H9 (cell line): Measurements from ENCODE around the gene NCR1. TPM values are rescaled to one million over a fixed set of nuclear protein-coding genes. Genes with fewer than 3 reads are reported as not detected.

ENCODE experiments used
- DNase-seq: peaks from one replicate; pipeline ENCODE4 v3.0.0-alpha.2; 2017
- H2AFZ ChIP-seq: one replicate; pipeline ENCODE4 v1.6.1; 2013; ENCODE audit warnings: mild to moderate bottlenecking, low read length, control low read depth, moderate library complexity
- H2AK5ac ChIP-seq: 2 replicates; pipeline ENCODE4 v1.6.1; 2013; ENCODE audit warnings: low read length, control low read depth, mixed read lengths; ENCODE audit not compliant: insufficient read length
- H2BK120ac ChIP-seq: one replicate; pipeline ENCODE4 v1.6.1; 2013; ENCODE audit warnings: low read depth, mild to moderate bottlenecking, low read length, control low read depth, inconsistent platforms; ENCODE audit not compliant: poor library complexity, severe bottlenecking
- H2BK12ac ChIP-seq: 2 replicates; pipeline ENCODE4 v1.6.1; 2013; ENCODE audit warnings: low read length, control low read depth, mixed read lengths, low read depth; ENCODE audit not compliant: insufficient read length
- H2BK15ac ChIP-seq: 2 replicates; pipeline ENCODE4 v1.6.1; 2013; ENCODE audit warnings: low read depth, low read length, control low read depth
- H2BK20ac ChIP-seq: one replicate; pipeline ENCODE4 v1.6.1; 2013; ENCODE audit warnings: low read depth, mild to moderate bottlenecking, low read length, control low read depth, inconsistent platforms; ENCODE audit not compliant: poor library complexity, severe bottlenecking
- H2BK5ac ChIP-seq: 2 replicates; pipeline ENCODE4 v1.6.1; 2013; ENCODE audit warnings: low read length, control low read depth, mixed read lengths; ENCODE audit not compliant: insufficient read length
- H3K14ac ChIP-seq: 2 replicates; pipeline ENCODE4 v1.6.1; 2013; ENCODE audit warnings: low read length, control low read depth; ENCODE audit not compliant: insufficient read depth
- H3K18ac ChIP-seq: 2 replicates; pipeline ENCODE4 v1.6.1; 2013; ENCODE audit warnings: low read depth, mild to moderate bottlenecking, mixed read lengths, low read length, control low read depth; ENCODE audit not compliant: insufficient read length
- H3K23ac ChIP-seq: 2 replicates; pipeline ENCODE4 v1.6.1; 2013; ENCODE audit warnings: low read length, control low read depth, mixed read lengths, low read depth; ENCODE audit not compliant: insufficient read length
- H3K23me2 ChIP-seq: 2 replicates; pipeline ENCODE4 v1.6.1; 2013; ENCODE audit warnings: low read depth, mild to moderate bottlenecking, mixed read lengths, low read length, control low read depth; ENCODE audit not compliant: insufficient read length, poor library complexity, severe bottlenecking
- H3K27ac ChIP-seq: 2 replicates; pipeline ENCODE4 v1.5.1; 2013; ENCODE audit warnings: low read length, control low read depth, mixed read lengths, low read depth; ENCODE audit not compliant: insufficient read length
- H3K27me3 ChIP-seq: 2 replicates; pipeline ENCODE4 v1.6.1; 2013; ENCODE audit warnings: low read length, control low read depth, inconsistent platforms; ENCODE audit not compliant: insufficient read depth
- H3K4ac ChIP-seq: 2 replicates; pipeline ENCODE4 v1.6.1; 2013; ENCODE audit warnings: low read depth, mild to moderate bottlenecking, control low read depth, inconsistent platforms, low read length, moderate library complexity
- H3K4me1 ChIP-seq: 2 replicates; pipeline ENCODE4 v1.6.1; 2013; ENCODE audit warnings: low read length, control low read depth, inconsistent platforms; ENCODE audit not compliant: insufficient read depth
- H3K4me2 ChIP-seq: 2 replicates; pipeline ENCODE4 v1.6.1; 2013; ENCODE audit warnings: low read length, control low read depth, mixed read lengths; ENCODE audit not compliant: insufficient read length, insufficient read depth
- H3K56ac ChIP-seq: 2 replicates; pipeline ENCODE4 v1.6.1; 2013; ENCODE audit warnings: low read depth, mild to moderate bottlenecking, mixed read lengths, low read length, control low read depth; ENCODE audit not compliant: insufficient read length
- H3K79me1 ChIP-seq: 2 replicates; pipeline ENCODE4 v1.6.1; 2013; ENCODE audit warnings: low read depth, mild to moderate bottlenecking, moderate library complexity, low read length, control low read depth, inconsistent platforms; ENCODE audit not compliant: insufficient read depth, poor library complexity, severe bottlenecking
- H3K79me2 ChIP-seq: 2 replicates; pipeline ENCODE4 v1.6.1; 2013; ENCODE audit warnings: low read length, control low read depth, inconsistent platforms; ENCODE audit not compliant: insufficient read depth
- H3K9ac ChIP-seq: 2 replicates; pipeline ENCODE4 v1.6.1; 2013; ENCODE audit warnings: low read length, control low read depth, mixed read lengths; ENCODE audit not compliant: insufficient read length; ENCODE audit errors: extremely low read depth
- H3K9me3 ChIP-seq: one replicate; pipeline ENCODE4 v1.6.1; 2013; ENCODE audit warnings: low read depth, low read length, inconsistent platforms; ENCODE audit not compliant: control insufficient read depth
- H3T11ph ChIP-seq: one replicate; pipeline ENCODE4 v1.6.1; 2013; ENCODE audit warnings: mild to moderate bottlenecking, low read length, control low read depth, inconsistent platforms
- H4K20me1 ChIP-seq: one replicate; pipeline ENCODE4 v1.6.1; 2013; ENCODE audit not compliant: control insufficient read depth, insufficient read length, insufficient read depth
- H4K5ac ChIP-seq: 2 replicates; pipeline ENCODE4 v1.6.1; 2013; ENCODE audit warnings: low read depth, mild to moderate bottlenecking, mixed read lengths, low read length, control low read depth; ENCODE audit not compliant: insufficient read length
- H4K8ac ChIP-seq: replicated peaks from 2 replicates; pipeline ENCODE4 v1.6.1; 2013; ENCODE audit warnings: low read length, control low read depth, mixed read lengths, low read depth; ENCODE audit not compliant: insufficient read length
- H4K91ac ChIP-seq: 2 replicates; pipeline ENCODE4 v1.6.1; 2013; ENCODE audit warnings: low read depth, mild to moderate bottlenecking, moderate library complexity, mixed read lengths, low read length, control low read depth; ENCODE audit not compliant: insufficient read length
- H3K27ac Mint-ChIP-seq, 3 experiments: 2 replicates in 2 of 3; 3 replicates in 1 of 3; pipeline ENCODE4 v1.8.0; 2020 to 2021; ENCODE audit warnings: mixed read lengths in 3 of 3, mild to moderate bottlenecking in 1 of 3, moderate library complexity in 1 of 3
- H3K27me3 Mint-ChIP-seq: 2 replicates; pipeline ENCODE4 v1.8.0; 2021; ENCODE audit warnings: low read depth, mild to moderate bottlenecking, moderate library complexity, mixed read lengths
- H3K36me3 Mint-ChIP-seq, 3 experiments: 2 replicates in 2 of 3; 3 replicates in 1 of 3; pipeline ENCODE4 v1.8.0; 2020 to 2021; ENCODE audit warnings: low read depth in 3 of 3, mixed read lengths in 3 of 3; ENCODE audit not compliant: insufficient read depth in 1 of 3
- H3K4me1 Mint-ChIP-seq, 2 experiments: 2 replicates each; pipeline ENCODE4 v1.8.0; 2020; ENCODE audit warnings: mixed read lengths in 2 of 2
- H3K4me3 Mint-ChIP-seq, 2 experiments: 2 replicates in 1 of 2; 3 replicates in 1 of 2; pipeline ENCODE4 v1.8.0; 2020 to 2021; ENCODE audit warnings: mild to moderate bottlenecking in 2 of 2, mixed read lengths in 2 of 2, moderate library complexity in 1 of 2
- H3K9me3 Mint-ChIP-seq, 2 experiments: 2 replicates in 1 of 2; 3 replicates in 1 of 2; pipeline ENCODE4 v1.8.0; 2020; ENCODE audit warnings: mild to moderate bottlenecking in 2 of 2, mixed read lengths in 2 of 2, moderate library complexity in 1 of 2
- CTCF ChIP-seq: fragments of 200-600 bp; sonication (generic); conservative IDR thresholded peaks from 3 replicates; pipeline ENCODE4 v1.8.0; 2021; ENCODE audit warnings: antibody characterized with exemption, mild to moderate bottlenecking
- WGBS: extraction: QIAGEN DNeasy Blood & Tissue Kit; methylation state at CpG from one replicate; pipeline ENCODE4 v1.1.7; 2013; ENCODE audit warnings: missing lambda C conversion rate, low lambda C conversion rate, mixed read lengths; ENCODE audit not compliant: insufficient read length; ENCODE audit errors: extremely low coverage; 5-methylcytosine and 5-hydroxymethylcytosine counted together
- total RNA-seq: library from RNA; stranded (reverse); gene quantifications from 2 replicates; pipeline ENCODE4 v1.2.1, GENCODE V29; 2021

Gene NCR1
- total RNA-seq, 1 experiment from 2014 or later = 2.0 TPM

- Histone ChIP-seq H2BK5ac (no peak overlapping the region), H3K27ac (no peak overlapping the region), H3K18ac (no peak overlapping the region), H3K27me3 (no peaks in the 10 kb centered on the region), H2AFZ (no peak overlapping the region), H2BK15ac (no peak overlapping the region), H3K56ac (no peak overlapping the region), H2AK5ac (no peak overlapping the region), H3K14ac (no peak overlapping the region), H3K9ac (no peak overlapping the region), H4K91ac (no peak overlapping the region), H3K79me2 (no peaks in the 10 kb centered on the region), H2BK12ac (no peak overlapping the region), H3K4ac (no peak overlapping the region), H3K79me1 (no peaks in the 10 kb centered on the region), H3K23me2 (no peaks in the 10 kb centered on the region), H4K8ac (no peak overlapping the region), H3T11ph (no peak overlapping the region), H2BK120ac (no peak overlapping the region), H3K4me1 (no peaks in the 10 kb centered on the region), H3K4me2 (no peak overlapping the region), H3K9me3 (no peaks in the 10 kb centered on the region), H4K5ac (no peak overlapping the region), H4K20me1 (no peaks in the 10 kb centered on the region), H3K23ac (no peak overlapping the region), H2BK20ac (no peak overlapping the region)
- TF ChIP-seq CTCF = no peak
- Mint-ChIP-seq H3K36me3 (peaks cover 0 to 10% (median 0%) of the 10 kb centered on the region in 3 experiments; a peak in 2 of 7 replicates), H3K4me1 (peaks cover 0 to 10% of the 10 kb centered on the region in 2 experiments; a peak in 2 of 4 replicates), H3K27me3 (peaks cover 49% of the 10 kb centered on the region), H3K9me3 (peaks cover 28 to 91% of the 10 kb centered on the region in 2 experiments), H3K27ac (no peak overlapping the region), H3K4me3 (no peak overlapping the region)
- DNase-seq = no peak
- WGBS = no CpG with 5 or more reads among the region's 3 CpGs
Observed at GRCh38 chr19:54877471-54877870, 28.5 kb upstream of the NCR1 start.
